ENCODE data around the gene FOXO3. TPM values are rescaled to one million over a fixed set of nuclear protein-coding genes. Genes with fewer than 3 reads are reported as not detected.
"Not testable (repeated sequence)": the region's sequence is repeated elsewhere in the genome, so short reads cannot be mapped to it uniquely, and the experiment has no call there.

The FOXO3 gene
- total RNA-seq, 3 donors from 2014 or later, result 107 to 181 (median 155) TPM

DNA sequence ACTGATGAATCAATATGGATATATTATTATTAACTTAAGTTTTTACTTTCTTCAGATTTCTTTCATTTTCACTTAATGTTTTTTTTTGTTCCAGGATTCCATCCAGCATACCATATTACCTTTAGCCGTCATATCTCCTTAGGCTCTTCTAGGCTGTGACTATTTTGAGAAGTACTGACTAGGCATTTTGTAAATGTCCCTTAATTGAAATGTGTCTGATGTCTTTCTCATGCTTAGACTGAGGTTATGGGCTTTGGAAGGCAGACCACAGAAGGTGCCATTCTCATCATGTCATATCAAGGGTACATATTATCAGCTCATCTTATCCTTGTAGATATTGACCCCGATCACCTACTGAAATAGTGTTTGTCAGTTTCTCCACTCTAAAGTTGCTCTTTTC, 101.3 kb downstream of the FOXO3 start:
- H3K4me1 ChIP-seq, result peaks cover 2 to 13% of the 10 kb centered on the region in 2 donors
- no peak overlapping the region for H3K4me3 ChIP-seq
- intact Hi-C loops (cut with DNase I; ENCODE audit: low total_unique reads), result no loop called here
- no peaks in the 10 kb centered on the region for H3K36me3 ChIP-seq
- no peaks in the 10 kb centered on the region for H3K27me3 ChIP-seq
- no peak for DNase-seq (ENCODE audit: low spot score in 2 of 2)
- no peak for TF ChIP-seq POLR2A (IDR thresholded peaks at IDR 0.05)
- TF ChIP-seq POLR2AphosphoS5 (IDR thresholded peaks at IDR 0.05), result no peak
- TF ChIP-seq CTCF (IDR thresholded peaks at IDR 0.05), result no peak
- no peak overlapping the region for H3K27ac ChIP-seq
- H3K9me3 ChIP-seq, result no peaks in the 10 kb centered on the region

GRCh38 chr6:108662702-108663101, 102.0 kb downstream of the FOXO3 start:
- no peak for TF ChIP-seq POLR2AphosphoS5 (IDR thresholded peaks at IDR 0.05)
- no peak for TF ChIP-seq POLR2A (IDR thresholded peaks at IDR 0.05)
- no peak for TF ChIP-seq CTCF (IDR thresholded peaks at IDR 0.05)
- intact Hi-C loops (cut with DNase I; ENCODE audit: low total_unique reads), result no loop called here
- no peak overlapping the region for H3K27ac ChIP-seq

GRCh38 chr6:108663494-108664064, 102.9 kb downstream of the FOXO3 start:
- H3K4me1 ChIP-seq; H3K9me3 ChIP-seq; H3K27ac ChIP-seq; H3K27me3 ChIP-seq; H3K36me3 ChIP-seq; H3K4me3 ChIP-seq; intact Hi-C loops (cut with DNase I; ENCODE audit: low total_unique reads); DNase-seq (ENCODE audit: low spot score in 2 of 2): not testable (repeated sequence)

More at GRCh38 chr6:108662702-108663101, 102.0 kb downstream of the FOXO3 start:
- DNase-seq (ENCODE audit: low spot score in 2 of 2), result no peak
- H3K4me3 ChIP-seq, result no peak overlapping the region
- H3K4me1 ChIP-seq, result peaks cover 2 to 11% of the 10 kb centered on the region in 2 donors
- H3K36me3 ChIP-seq, result no peaks in the 10 kb centered on the region
- no peaks in the 10 kb centered on the region for H3K9me3 ChIP-seq
- H3K27me3 ChIP-seq, result no peaks in the 10 kb centered on the region

GRCh38 chr6:108665495-108666196, 104.9 kb downstream of the FOXO3 start:
- Histone ChIP-seq H3K27ac (no peak overlapping the region), H3K4me1 (peaks cover 0 to 13% of the 10 kb centered on the region in 2 donors), H3K4me3 (no peak overlapping the region), H3K9me3 (no peaks in the 10 kb centered on the region), H3K36me3 (no peaks in the 10 kb centered on the region), H3K27me3 (no peaks in the 10 kb centered on the region)
- TF ChIP-seq POLR2AphosphoS5 (IDR thresholded peaks at IDR 0.05), result no peak
- TF ChIP-seq CTCF (IDR thresholded peaks at IDR 0.05), result no peak
- no peak for TF ChIP-seq POLR2A (IDR thresholded peaks at IDR 0.05)
- DNase-seq (ENCODE audit: low spot score in 2 of 2), result no peak
- intact Hi-C loops (cut with DNase I; ENCODE audit: low total_unique reads), result no loop called here

DNA sequence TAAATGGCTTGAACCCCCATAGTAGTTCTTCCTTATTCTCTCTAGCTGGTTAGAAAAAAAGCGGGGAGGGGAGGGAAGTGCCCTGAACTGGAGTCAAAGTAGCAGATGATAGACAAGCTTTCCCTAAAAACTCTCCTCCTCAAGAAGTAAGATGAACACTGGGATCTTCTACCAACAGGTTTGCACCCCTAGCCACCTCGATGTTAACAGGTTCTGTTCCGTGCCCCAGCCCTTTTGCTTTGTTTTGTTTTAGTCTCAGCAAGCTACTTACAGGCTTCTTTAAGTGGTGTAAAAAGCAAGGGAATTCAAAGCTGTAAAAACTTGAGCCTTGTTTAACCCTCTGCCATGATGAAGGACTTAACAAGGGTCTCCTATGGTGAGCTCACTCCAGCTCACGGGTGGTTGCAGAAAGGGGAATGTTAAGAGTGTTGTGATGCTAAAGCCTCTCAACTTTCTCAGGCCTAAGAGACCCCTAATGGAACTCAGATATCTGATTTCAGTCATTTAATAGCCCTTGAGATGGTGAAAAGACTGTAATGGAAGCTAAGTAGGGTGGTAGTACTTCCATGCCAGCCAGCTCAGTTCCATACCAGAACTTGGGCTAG, 106.0 kb downstream of the FOXO3 start:
- intact Hi-C loops (cut with DNase I; ENCODE audit: low total_unique reads), result no loop called here
- Histone ChIP-seq H3K36me3 (no peaks in the 10 kb centered on the region), H3K4me1 (peaks cover 0 to 13% of the 10 kb centered on the region in 2 donors), H3K27me3 (no peaks in the 10 kb centered on the region), H3K9me3 (no peaks in the 10 kb centered on the region), H3K27ac (no peak overlapping the region), H3K4me3 (no peak overlapping the region)
- no peak for DNase-seq (ENCODE audit: low spot score in 2 of 2)
- no peak for TF ChIP-seq POLR2A (IDR thresholded peaks at IDR 0.05)
- no peak for TF ChIP-seq POLR2AphosphoS5 (IDR thresholded peaks at IDR 0.05)
- TF ChIP-seq CTCF (IDR thresholded peaks at IDR 0.05), result no peak

Data from breast epithelium (tissue), 4 donors.